Measurements from ENCODE around the gene TSPAN9. TPM values are rescaled to one million over a fixed set of nuclear protein-coding genes. Genes with fewer than 3 reads are reported as not detected.

TSPAN9 gene
- total RNA-seq, 6 donors from 2014 or later = 25.2 to 62.9 (median 44.2) TPM

DNA sequence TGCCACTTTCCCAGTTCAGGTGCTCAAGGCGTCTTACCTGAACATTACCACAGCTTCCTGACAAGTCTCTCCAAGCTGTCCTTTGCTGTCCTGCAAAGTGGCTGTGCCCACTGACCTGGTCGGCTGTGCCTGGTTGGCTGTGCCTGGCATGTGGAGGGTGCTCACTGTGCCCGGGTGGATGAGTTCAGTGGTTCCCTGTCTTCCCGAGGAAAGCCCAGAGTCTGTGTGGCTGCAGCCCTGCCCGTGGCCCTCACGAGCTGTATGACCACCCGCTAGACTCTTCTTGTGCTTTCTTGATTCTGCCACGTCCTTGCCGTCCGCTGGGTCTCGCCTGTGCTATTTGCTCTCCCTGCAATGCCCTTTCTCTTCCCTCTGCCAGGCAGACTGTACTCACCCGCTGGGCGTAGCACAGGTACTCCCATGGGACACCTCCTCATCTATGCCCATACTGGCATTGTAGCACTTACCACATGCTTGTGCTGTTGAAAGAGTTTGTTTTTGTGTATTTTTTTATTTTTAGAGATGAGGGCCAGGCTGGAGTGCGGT, 95.9 kb downstream of the TSPAN9 start:
- WGBS, 2 donors = 83 to 94% methylated on average over 13 to 14 of the region's 14 CpGs
- no peaks in the 10 kb centered on the region for H3K27me3 ChIP-seq
- no peak overlapping the region for H3K27ac ChIP-seq
- no peak overlapping the region for H3K4me3 ChIP-seq
- peaks cover 0 to 4% (median 0%) of the 10 kb centered on the region in 4 donors for H3K36me3 ChIP-seq
- no peak for ATAC-seq (ENCODE audit: low FRiP score in 2 of 2)
- no peak for DNase-seq
- peaks cover 0 to 20% (median 9%) of the 10 kb centered on the region in 4 donors for H3K4me1 ChIP-seq
- H3K9me3 ChIP-seq = no peaks in the 10 kb centered on the region
- TF ChIP-seq POLR2AphosphoS5 (IDR thresholded peaks at IDR 0.05) (no peak), EP300 (IDR thresholded peaks at IDR 0.05) (no peak), POLR2A (IDR thresholded peaks at IDR 0.05) (no peak)
- TF ChIP-seq, protein P1, sequence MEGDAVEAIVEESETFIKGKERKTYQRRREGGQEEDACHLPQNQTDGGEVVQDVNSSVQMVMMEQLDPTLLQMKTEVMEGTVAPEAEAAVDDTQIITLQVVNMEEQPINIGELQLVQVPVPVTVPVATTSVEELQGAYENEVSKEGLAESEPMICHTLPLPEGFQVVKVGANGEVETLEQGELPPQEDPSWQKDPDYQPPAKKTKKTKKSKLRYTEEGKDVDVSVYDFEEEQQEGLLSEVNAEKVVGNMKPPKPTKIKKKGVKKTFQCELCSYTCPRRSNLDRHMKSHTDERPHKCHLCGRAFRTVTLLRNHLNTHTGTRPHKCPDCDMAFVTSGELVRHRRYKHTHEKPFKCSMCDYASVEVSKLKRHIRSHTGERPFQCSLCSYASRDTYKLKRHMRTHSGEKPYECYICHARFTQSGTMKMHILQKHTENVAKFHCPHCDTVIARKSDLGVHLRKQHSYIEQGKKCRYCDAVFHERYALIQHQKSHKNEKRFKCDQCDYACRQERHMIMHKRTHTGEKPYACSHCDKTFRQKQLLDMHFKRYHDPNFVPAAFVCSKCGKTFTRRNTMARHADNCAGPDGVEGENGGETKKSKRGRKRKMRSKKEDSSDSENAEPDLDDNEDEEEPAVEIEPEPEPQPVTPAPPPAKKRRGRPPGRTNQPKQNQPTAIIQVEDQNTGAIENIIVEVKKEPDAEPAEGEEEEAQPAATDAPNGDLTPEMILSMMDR (IDR thresholded peaks at IDR 0.05) = no peak

DNA sequence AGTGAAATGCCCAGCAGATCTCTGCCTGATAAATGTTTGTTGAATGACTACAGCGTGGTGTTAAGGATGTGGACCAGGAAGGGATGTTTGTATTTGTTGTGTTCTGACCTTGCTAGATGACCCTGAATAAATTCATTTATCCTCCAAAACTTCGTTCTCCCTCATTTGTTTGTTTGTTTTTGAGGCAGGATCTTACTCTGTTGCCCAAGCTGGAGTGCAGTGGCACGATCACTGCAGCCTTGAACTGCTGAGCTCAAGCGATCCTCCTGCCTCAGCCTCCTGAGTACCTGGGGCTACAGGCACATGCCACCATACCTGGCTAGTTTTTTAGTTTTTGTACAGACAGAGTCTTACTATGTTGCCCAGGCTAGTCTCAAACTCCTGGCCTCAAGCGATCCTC, 96.7 kb downstream of the TSPAN9 start:
- WGBS, 2 donors = 76 to 79% methylated on average over 5 of the region's 5 CpGs
- H3K36me3 ChIP-seq = peaks cover 0 to 4% (median 0%) of the 10 kb centered on the region in 4 donors
- H3K9me3 ChIP-seq = no peaks in the 10 kb centered on the region
- DNase-seq (no peak), ATAC-seq (ENCODE audit: low FRiP score in 2 of 2) (no peak)
- H3K27me3 ChIP-seq = no peaks in the 10 kb centered on the region
- H3K4me1 ChIP-seq = peaks cover 0 to 24% (median 14%) of the 10 kb centered on the region in 4 donors
- no peak for TF ChIP-seq EP300 (IDR thresholded peaks at IDR 0.05)
- no peak for TF ChIP-seq POLR2AphosphoS5 (IDR thresholded peaks at IDR 0.05)
- no peak for TF ChIP-seq POLR2A (IDR thresholded peaks at IDR 0.05)
- TF ChIP-seq, protein P1 (IDR thresholded peaks at IDR 0.05) = no peak
- no peak overlapping the region for H3K27ac ChIP-seq
- no peak overlapping the region for H3K4me3 ChIP-seq

DNA sequence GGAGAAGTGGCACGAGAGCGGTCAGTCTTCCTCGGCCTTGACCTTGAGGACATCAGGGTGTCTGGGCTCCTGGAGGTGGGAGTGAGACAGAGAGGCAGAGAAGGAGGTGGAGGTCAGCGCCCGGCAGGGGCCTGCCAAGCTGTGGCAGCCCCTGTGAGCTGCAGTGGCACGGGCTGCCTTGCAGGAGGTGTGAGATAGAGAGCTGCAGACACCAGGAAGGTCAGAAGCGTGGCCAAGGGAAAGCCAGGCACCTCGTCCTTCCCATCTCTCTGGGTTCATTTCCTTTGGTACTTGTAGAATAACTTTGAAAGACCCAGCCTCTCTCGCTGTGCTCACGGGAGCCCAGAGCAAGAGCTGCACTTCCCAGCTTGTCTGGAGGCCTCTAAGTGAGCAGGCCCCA, 98.1 kb downstream of the TSPAN9 start:
- Histone ChIP-seq H3K27ac (no peak overlapping the region), H3K36me3 (peaks cover 0 to 4% (median 0%) of the 10 kb centered on the region in 4 donors), H3K4me1 (peaks cover 0 to 16% (median 12%) of the 10 kb centered on the region in 4 donors), H3K4me3 (no peak overlapping the region), H3K9me3 (no peaks in the 10 kb centered on the region), H3K27me3 (no peaks in the 10 kb centered on the region)
- ATAC-seq (ENCODE audit: low FRiP score in 2 of 2) = no peak
- WGBS, 2 donors = 81 to 86% methylated on average over 10 of the region's 10 CpGs
- no peak for DNase-seq
- TF ChIP-seq EP300 (IDR thresholded peaks at IDR 0.05) = no peak
- no peak for TF ChIP-seq POLR2AphosphoS5 (IDR thresholded peaks at IDR 0.05)
- no peak for TF ChIP-seq POLR2A (IDR thresholded peaks at IDR 0.05)
- TF ChIP-seq, protein P1 (IDR thresholded peaks at IDR 0.05) = no peak

DNA sequence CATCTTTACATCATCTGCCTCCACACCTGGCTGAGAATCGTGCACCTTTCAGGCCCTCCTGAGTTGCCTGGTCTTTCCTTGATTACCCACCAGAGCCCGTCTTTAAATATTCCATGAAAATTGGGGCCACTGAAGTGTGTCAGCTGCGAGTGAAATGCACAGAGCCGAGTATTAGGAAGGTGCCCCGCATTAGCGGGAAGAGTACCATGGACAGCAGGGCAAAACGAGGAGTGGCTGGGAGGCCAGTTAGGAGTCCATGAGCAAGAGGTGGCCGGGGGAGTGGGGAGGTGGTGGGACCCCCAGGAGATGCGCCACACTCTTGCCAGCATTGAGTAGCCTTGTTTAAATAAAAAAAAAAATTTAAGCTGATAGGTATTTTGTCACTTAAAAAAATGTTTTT, 99.6 kb downstream of the TSPAN9 start:
- TF ChIP-seq, protein P1 (IDR thresholded peaks at IDR 0.05) = no peak
- TF ChIP-seq POLR2A (IDR thresholded peaks at IDR 0.05) = no peak
- TF ChIP-seq EP300 (IDR thresholded peaks at IDR 0.05) = no peak
- TF ChIP-seq POLR2AphosphoS5 (IDR thresholded peaks at IDR 0.05) = no peak
- H3K9me3 ChIP-seq = no peaks in the 10 kb centered on the region
- H3K36me3 ChIP-seq = peaks cover 0 to 4% (median 0%) of the 10 kb centered on the region in 4 donors
- 86 to 88% methylated on average over 9 of the region's 9 CpGs for WGBS, 2 donors
- H3K27me3 ChIP-seq = no peaks in the 10 kb centered on the region
- no peak overlapping the region for H3K4me3 ChIP-seq
- peaks cover 0 to 16% (median 12%) of the 10 kb centered on the region in 4 donors for H3K4me1 ChIP-seq
- no peak for ATAC-seq (ENCODE audit: low FRiP score in 2 of 2)
- no peak for DNase-seq
- no peak overlapping the region for H3K27ac ChIP-seq
